Measurements from ENCODE around the gene DRAXIN. TPM values are rescaled to one million over a fixed set of nuclear protein-coding genes. Genes with fewer than 3 reads are reported as not detected.
A peak's percentile ranks its signal among the peaks of the same experiment; 100 is the strongest.

Gene DRAXIN
- total RNA-seq, 4 donors from 2014 or later = not detected

- ATAC-seq (no peak), DNase-seq (peak in 1 of 2 donors; percentile 43)
- Histone ChIP-seq H3K36me3 (no peaks in the 10 kb centered on the region), H3K4me3 (no peak overlapping the region), H3K27me3 (no peaks in the 10 kb centered on the region), H3K9me3 (no peaks in the 10 kb centered on the region), H3K27ac (peak overlapping the region in 1 of 4 donors; percentile 38), H3K4me1 (peaks cover 12 to 17% of the 10 kb centered on the region in 2 donors)
- intact Hi-C loops (cut with DNase I; ENCODE audit: low total_unique reads) = loop anchor here (5.0 kb wide), 1 partner anchor 47 kb away; the partner anchor contains the start of gene MAD2L2
- in situ Hi-C loops (cut with MboI; ENCODE audit: low sequenced_read_pairs in 4 of 4) = loop anchor here in 1 of 4 donors (10.0 kb wide), 1 partner anchor 55 kb away; no protein-coding TSS in a partner anchor
- no peak for TF ChIP-seq CTCF (IDR thresholded peaks at IDR 0.05 in 4 of 5, conservative IDR thresholded peaks at IDR 0.05 in 1 of 5)
- TF ChIP-seq POLR2A (IDR thresholded peaks at IDR 0.05) = no peak
Measured at GRCh38 chr1:11729498-11730428, 38.3 kb downstream of the DRAXIN start.

GRCh38 chr1:11730429-11730891, 39.0 kb downstream of the DRAXIN start:
- ATAC-seq (no peak), DNase-seq (no peak)
- Histone ChIP-seq H3K27ac (peak overlapping the region; percentile 10 to 91 (median 82)), H3K4me1 (peaks cover 15 to 18% of the 10 kb centered on the region in 2 donors), H3K9me3 (no peaks in the 10 kb centered on the region), H3K36me3 (no peaks in the 10 kb centered on the region), H3K27me3 (no peaks in the 10 kb centered on the region), H3K4me3 (peak overlapping the region in 1 of 4 donors; percentile 59)
- in situ Hi-C loops (cut with MboI; ENCODE audit: low sequenced_read_pairs in 4 of 4) (loop anchor here in 1 of 4 donors (10.0 kb wide), 1 partner anchor 54 kb away; no protein-coding TSS in a partner anchor), intact Hi-C loops (cut with DNase I; ENCODE audit: low total_unique reads) (loop anchor here (5.0 kb wide), 1 partner anchor 48 kb away; the partner anchor contains the start of gene MAD2L2)
- no peak for TF ChIP-seq POLR2A (IDR thresholded peaks at IDR 0.05)
- TF ChIP-seq CTCF (IDR thresholded peaks at IDR 0.05 in 4 of 5, conservative IDR thresholded peaks at IDR 0.05 in 1 of 5) = no peak

GRCh38 chr1:11731691-11732283, 40.3 kb downstream of the DRAXIN start:
- Histone ChIP-seq H3K27me3 (no peaks in the 10 kb centered on the region), H3K4me3 (peak overlapping the region in 3 of 4 donors; percentile 40 to 59 (median 51)), H3K36me3 (no peaks in the 10 kb centered on the region), H3K4me1 (peaks cover 19 to 22% of the 10 kb centered on the region in 2 donors), H3K9me3 (no peaks in the 10 kb centered on the region), H3K27ac (peak overlapping the region; percentile 57 to 91 (median 82))
- ATAC-seq (peak; percentile 37 to 72), DNase-seq (peak; percentile 31 to 90)
- in situ Hi-C loops (cut with MboI; ENCODE audit: low sequenced_read_pairs in 4 of 4) (loop anchor here in 1 of 4 donors (10.0 kb wide), 1 partner anchor 53 kb away; no protein-coding TSS in a partner anchor), intact Hi-C loops (cut with DNase I; ENCODE audit: low total_unique reads) (loop anchor here (5.0 kb wide), 1 partner anchor 49 kb away; the partner anchor contains the start of gene MAD2L2)
- TF ChIP-seq POLR2A (IDR thresholded peaks at IDR 0.05) (no peak), CTCF (IDR thresholded peaks at IDR 0.05 in 4 of 5, conservative IDR thresholded peaks at IDR 0.05 in 1 of 5) (no peak)

GRCh38 chr1:11733306-11733705, 41.8 kb downstream of the DRAXIN start:
- Histone ChIP-seq H3K36me3 (no peaks in the 10 kb centered on the region), H3K4me1 (peaks cover 32 to 35% of the 10 kb centered on the region in 2 donors), H3K27me3 (no peaks in the 10 kb centered on the region), H3K9me3 (no peaks in the 10 kb centered on the region), H3K4me3 (no peak overlapping the region), H3K27ac (peak overlapping the region in 1 of 4 donors; percentile 84)
- ATAC-seq (no peak), DNase-seq (no peak)
- intact Hi-C loops (cut with DNase I; ENCODE audit: low total_unique reads) = loop anchor here (5.0 kb wide), 1 partner anchor 51 kb away; the partner anchor contains the start of gene MAD2L2
- in situ Hi-C loops (cut with MboI; ENCODE audit: low sequenced_read_pairs in 4 of 4) = loop anchor here in 1 of 4 donors (10.0 kb wide), 1 partner anchor 51 kb away; no protein-coding TSS in a partner anchor
- TF ChIP-seq CTCF (IDR thresholded peaks at IDR 0.05 in 4 of 5, conservative IDR thresholded peaks at IDR 0.05 in 1 of 5) (no peak), POLR2A (IDR thresholded peaks at IDR 0.05) (no peak)
